GM23248 (cell line): ENCODE data around the gene EIF4G1.

Source experiments
- EZH2 ChIP-seq: fragments of 200-600 bp; sonication (generic); IDR thresholded peaks from 2 replicates; pipeline ENCODE4 v1.6.1; 2018; ENCODE audit warnings: antibody characterized with exemption, mild to moderate bottlenecking; ENCODE audit not compliant: insufficient read depth, poor library complexity, severe bottlenecking
- EZH2phosphoT487 ChIP-seq: fragments of 200-600 bp; sonication (generic); IDR thresholded peaks from 2 replicates; pipeline ENCODE4 v1.6.1; 2018; ENCODE audit warnings: antibody characterized with exemption, moderate library complexity, mild to moderate bottlenecking, low read depth; ENCODE audit not compliant: insufficient read depth

- TF ChIP-seq EZH2, result no peak
- TF ChIP-seq EZH2phosphoT487, result no peak
Observed at GRCh38 chr3:184296616-184297015, 17.8 kb upstream of the EIF4G1 start.
